GM19025 (cell line): ENCODE results near the gene LRRC59.

Experiments used
- ATAC-seq: cut with Tn5 transposase; IDR thresholded peaks from one replicate; pipeline ENCODE4 v1.9.1; 2021; ENCODE audit warnings: mild to moderate bottlenecking, low read depth, moderate library complexity; ENCODE audit not compliant: unreplicated experiment

Gene LRRC59

GRCh38 chr17:50389534-50389933, 7.8 kb downstream of the LRRC59 start:
- ATAC-seq, result no peak

DNA sequence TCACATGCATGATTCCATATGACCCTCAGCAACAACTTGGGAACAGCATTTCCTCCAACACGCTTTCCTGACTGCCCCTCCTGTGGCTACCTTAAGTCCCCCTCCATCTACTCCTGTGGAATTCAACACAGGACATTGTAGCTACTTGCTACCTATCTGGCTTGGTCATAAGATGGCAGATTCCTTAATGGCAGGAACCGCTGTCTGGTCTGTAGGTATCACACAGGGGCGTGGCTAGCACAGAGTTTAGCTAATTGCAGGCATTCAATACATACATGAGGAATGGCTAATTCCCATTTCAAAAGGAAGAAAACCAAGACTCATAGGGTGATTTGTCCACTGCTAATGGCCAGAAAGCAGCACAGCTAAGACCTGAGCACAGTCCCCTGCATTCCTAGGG, 8.6 kb downstream of the LRRC59 start:
- ATAC-seq, result no peak

DNA sequence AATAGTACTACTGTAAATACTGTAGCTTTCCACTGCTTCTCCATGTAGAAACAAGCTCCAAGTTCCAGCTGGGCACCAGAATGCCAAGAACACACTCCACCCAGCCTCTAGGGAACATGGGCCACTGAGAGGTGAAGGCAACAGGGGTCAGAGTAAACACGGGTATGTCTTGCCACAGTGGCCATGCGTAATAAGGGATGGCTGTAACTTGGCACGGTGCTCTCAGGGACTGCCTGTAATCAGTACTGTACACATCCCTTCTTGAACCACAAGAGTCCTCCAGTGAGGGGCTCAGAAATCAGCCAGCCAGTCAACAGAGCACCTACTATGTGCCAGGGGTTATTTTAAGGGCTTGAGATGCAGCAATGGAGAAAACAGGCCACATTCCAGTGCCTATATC, 10.8 kb downstream of the LRRC59 start:
- ATAC-seq, result no peak

- no peak for ATAC-seq
These were observed 14.4 kb downstream of the LRRC59 start for GRCh38 chr17:50382931-50383330.

DNA sequence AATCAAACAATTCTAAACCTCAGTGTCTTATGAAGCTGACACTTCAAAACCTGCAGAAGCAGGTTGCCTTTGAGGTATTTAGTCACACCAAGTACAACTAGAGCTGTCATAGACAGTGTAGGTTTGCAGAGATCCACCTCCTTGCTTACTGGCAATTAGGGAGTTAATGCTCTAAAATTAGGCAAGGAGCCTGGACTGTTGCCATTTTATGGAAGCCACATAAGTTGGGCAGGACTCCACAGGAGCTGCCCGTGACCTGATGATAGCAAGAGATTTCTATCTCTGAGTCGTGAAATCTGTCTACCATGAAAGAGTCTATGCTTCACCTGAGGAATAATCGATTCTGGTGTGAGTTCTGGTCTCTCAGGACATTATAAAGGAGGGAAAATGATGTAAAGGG, 15.4 kb downstream of the LRRC59 start:
- ATAC-seq, result no peak

DNA sequence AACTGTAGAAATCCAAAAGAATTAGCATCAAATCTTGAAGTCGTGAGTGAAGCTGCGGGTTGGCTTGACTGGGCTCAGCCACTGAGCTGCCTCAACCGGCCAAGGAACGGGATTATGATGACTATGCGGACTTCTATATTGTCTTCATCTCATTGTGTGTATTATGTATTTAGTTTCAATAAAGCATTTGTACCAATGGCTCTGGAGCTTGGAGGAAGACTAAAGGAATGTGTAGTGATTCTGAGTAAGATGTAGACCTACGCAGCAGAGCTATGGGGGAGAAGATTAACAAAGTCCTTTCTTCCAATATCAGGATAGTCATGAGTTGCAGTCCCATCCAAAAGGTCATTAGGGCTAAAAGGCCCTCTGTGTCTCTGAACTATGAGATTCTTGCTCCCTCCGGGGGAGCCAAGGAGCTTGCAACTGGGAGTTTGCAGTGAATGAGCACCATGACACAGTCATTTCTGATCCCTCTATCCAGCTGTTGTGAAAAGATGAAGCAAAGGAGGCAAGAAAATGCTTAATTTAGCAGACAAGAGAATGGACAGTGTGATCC, 16.0 kb downstream of the LRRC59 start:
- no peak for ATAC-seq

GRCh38 chr17:50380369-50381259, 16.7 kb downstream of the LRRC59 start:
- ATAC-seq, result no peak

DNA sequence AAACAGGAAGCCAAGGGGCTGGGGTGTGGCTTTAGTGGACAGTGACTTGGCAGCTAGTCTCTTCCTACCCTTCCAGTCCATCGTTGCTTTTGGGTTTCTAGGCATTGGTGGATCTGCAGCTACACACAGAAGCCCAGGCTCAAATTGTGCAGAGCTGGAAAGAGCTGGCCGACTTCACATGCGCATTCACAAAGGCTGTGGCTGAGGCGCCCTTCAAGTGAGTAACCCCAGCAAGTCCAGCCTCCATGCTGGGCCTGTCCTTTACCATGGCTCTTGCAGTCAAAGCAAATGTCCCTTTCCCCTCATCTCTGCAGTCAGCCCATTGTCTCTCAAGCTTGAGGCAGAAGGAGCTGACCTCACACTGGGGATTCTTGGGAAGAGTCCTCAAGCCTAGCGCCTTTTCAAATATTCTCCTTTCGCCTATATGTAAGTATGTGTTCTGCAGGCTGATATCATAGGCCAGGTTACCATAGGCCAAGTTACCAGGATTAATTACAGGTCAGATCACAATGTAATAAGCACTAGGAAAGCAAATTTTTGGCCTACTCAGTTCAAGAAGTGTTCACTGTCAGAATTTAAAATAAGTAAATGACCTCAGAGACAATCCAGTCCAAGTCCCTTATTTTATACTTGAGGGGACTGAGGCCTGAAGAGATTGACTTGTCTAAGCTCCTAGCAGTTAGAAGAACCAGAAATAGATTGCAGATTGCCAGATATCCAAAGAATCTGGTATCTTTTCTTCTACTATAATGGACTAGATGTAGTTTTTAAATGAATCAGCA, 17.8 kb downstream of the LRRC59 start:
- ATAC-seq, result no peak

DNA sequence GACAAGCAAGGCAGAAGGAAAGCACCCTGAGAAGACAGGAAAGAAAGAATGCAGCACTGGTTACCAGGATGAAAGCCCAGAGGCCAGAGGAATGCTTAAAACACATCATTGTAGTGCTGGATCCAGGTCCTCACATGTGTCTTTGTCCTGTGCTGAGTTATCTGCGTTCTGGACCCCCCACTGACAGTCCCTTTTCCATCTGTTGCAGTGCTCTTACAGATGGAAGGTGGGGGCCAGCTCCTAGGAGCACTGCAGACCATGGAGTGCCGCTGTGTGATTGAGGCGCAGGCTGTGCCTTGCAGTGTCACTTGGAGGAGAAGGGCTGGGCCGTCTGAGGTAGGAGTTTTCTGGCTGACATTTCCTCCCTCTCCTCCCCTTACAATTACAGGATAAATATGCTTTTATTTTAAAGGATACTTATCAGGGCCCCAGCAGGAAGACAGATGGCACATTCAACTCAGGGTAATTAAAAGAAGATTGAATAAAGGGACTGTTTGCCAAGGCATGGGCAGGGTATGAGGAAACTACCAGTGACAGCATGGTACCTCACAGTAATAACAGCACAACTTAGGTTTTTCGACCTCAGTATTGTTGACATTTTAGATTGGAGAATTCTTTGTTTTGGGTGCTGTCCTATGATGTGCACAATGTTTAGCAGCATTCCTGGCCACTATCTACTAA, 21.3 kb downstream of the LRRC59 start:
- no peak for ATAC-seq

DNA sequence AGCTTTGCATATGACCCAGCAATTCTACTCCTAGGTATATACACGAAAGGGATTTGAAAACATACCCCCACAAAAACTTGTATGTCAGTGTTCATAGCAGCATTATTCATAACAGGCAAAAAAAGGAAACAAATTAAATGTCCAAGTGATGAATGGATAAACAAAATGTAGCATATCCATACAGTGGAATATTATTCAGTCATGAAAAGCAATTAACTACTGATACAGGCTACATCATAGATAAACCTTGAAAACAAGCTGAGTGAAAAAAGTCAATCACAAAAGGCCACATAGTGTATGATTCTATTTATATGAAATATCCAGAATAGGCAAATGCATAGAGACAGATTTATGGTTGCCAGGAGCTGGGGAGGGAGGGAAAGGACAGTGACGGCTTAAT, 23.6 kb downstream of the LRRC59 start:
- no peak for ATAC-seq

DNA sequence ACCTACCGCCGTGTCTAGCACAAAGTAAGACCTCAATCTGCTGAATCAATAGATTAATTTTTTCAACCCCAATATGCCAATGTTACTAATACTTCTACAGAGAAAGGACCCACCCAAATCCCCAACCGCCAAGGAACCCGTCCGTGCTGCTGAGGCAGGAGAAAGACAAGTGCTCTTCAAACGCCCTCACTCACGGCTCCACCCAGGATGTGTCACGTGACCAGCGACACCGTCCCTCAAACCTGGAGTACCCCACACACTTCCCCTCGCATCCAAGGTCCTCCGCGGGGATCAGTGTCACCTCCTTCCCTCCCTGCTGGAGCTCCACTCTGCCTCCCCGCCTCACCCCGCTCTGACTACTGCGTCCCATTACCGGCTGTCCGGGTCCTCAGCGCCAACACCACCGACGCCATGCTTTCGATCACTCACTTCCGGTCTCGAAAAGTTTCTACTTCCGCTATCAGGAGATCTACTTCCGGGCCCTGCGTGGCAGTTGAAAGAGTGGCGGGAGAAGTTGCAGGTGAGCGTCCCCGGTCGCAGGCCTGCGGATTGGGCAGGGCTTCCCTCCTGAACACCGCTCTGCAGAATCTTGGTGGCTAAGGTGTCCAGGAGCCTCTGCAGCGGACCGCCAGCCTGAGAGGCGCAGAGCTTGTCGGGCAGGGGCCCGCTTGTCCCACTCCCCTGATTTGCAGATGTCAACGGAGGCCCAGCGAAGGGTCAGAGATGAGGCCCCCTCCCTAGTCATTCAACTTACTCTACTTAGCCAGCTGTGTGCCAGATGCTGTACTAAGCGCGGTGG, 24.4 kb downstream of the LRRC59 start, which contains the start of the genes EME1 and MRPL27:
EME1 (plus strand) TSS at position 472 of the 799 bp plus-strand sequence. CDS start 1,980 bp downstream, outside the sequence.
MRPL27 (minus strand) TSS at position 427 of the 799 bp plus-strand sequence; CDS start at position 413, 14 bp downstream.
- peak; percentile 81 for ATAC-seq

GRCh38 chr17:50372222-50372757, 25.0 kb downstream of the LRRC59 start:
- no peak for ATAC-seq

DNA sequence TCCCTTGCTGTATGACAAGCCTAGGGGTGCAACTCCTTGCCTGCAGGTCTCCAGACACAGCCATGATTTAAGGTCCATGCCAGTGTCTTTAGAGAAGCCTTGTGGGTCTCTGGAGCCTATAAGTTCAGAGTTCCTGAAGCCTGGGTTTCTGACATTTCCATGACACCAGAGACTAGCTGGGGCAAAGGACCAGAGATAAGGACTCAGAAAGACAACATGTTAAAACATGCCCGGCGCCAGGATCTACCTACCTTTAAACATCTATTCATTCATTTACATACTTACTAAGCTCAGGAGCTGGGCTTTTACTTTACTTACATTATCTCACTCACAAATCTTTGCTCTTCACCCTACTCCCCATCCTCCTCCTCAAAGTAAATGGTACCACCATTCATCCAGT, 25.8 kb downstream of the LRRC59 start:
- ATAC-seq, result no peak

DNA sequence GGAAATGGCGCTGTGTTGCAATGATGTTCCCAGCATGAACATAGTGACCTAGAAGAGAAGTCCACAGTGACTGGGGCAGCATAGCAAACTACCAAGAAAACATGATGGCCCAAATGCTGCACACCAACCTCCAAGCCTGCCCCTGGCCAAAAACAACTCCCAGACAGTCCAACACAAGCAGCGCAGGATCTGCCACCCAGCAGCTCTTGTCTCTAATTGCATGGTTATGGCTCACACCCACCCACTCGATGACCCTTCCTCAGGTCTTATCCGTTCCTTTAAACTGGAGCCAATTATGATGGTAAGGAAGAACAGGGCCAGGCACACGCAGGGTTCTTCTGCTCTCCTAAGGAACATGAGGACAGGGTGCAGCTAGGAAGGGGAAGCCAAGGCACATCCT, 27.3 kb downstream of the LRRC59 start:
- ATAC-seq, result no peak

DNA sequence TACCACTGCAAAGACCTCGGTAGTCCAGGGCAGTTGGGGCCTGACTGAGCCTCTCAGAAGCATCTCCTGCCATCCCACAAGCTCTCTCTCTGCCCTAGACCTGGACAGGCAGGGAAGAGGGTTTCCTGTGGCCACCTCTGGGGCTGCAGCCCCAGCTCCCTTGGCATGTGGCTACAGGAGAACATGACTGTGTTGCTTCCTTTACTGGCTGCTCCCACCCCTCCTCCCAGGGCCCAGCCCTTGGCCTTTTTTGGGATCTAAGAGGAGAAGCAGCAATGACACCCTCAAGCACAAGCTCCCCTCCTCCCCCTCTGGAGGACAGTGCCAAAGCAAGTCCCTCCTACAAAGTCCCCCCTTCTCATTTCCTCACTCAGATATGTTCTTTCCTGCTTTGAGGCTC, 29.9 kb downstream of the LRRC59 start:
- no peak for ATAC-seq

- no peak for ATAC-seq
These were observed 31.5 kb downstream of the LRRC59 start for GRCh38 chr17:50365649-50366393.

DNA sequence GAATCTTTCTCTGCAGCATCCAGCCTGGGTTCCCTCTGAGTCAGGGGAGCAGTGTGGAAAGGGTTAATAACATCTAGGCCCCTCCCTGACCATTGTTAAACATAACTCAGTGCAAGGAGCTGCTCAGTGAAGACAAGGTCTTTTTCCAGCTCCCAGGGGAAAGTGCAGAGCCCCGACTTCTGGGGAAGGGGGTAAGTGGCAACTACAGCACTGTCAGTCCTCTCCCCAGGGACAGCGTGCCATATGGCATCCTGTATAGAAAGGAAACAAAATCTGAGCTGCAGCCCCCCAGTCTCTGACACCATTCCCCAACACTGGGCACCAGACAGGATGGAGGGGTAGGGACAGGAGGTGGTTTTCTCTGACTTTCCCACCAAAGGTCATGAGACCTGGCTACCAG, 32.2 kb downstream of the LRRC59 start:
- ATAC-seq, result no peak

DNA sequence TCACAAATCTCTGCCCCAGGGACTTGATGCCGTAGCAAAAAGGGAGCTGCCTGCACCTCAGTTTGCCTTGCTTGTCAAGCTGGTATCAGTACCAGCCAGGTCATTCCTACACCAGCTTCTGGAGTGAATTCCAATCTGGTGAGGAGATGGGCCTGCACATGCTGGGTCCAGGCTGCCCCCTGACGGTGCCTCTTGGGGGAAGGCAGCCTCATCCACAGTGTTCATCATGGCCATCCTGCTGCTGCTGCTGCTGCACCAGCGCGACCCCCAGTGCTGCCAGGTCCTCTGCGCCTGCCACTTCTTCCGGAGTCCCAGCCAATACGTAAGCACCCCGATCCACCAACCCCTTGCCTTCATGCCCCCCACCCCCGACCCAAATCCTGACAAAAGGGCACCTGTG, 32.6 kb downstream of the LRRC59 start:
- ATAC-seq, result no peak

DNA sequence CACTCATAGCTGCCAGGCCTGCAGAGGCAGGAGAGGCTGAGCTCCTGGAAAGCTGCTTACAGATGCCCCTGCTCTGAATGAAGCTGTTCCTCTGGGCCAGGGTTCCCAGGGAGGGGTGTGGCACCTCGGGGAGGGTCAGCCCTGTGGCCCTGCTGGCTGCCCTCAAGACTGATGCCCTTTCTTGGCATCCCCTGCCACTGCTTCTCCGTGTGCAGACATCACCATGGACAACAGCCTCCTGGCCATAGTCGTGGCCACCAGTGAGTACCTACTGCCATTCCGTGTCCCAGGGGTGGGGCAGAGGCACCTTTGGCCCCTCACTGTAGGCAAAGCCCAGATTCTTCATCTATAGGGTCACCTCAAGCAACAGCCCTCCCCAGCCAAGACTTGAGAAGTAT, 33.3 kb downstream of the LRRC59 start:
- no peak for ATAC-seq
